Adrenal gland (tissue), 12 donors: ENCODE results near the gene POLR3A. TPM values are rescaled to one million over a fixed set of nuclear protein-coding genes. Genes with fewer than 3 reads are reported as not detected.

Experiments
- DNase-seq, 7 donors: peaks; one replicate each; pipeline ENCODE4 v3.0.0-alpha.2; 2019 to 2020
- H3K27ac ChIP-seq, 5 donors: fragments of 200-600 bp; sonication (generic) in 4 of 5; 1 replicate in 3 of 5; 2 replicates in 2 of 5; pipeline versions ENCODE4 v1.5.1 to v1.8.0; 2016 to 2020; ENCODE audit warnings: mild to moderate bottlenecking in 1 of 5
- H3K27me3 ChIP-seq: fragments of 200-600 bp; 2 replicates; pipeline ENCODE4 v1.8.0; 2021
- H3K36me3 ChIP-seq, 2 donors: fragments of 200-600 bp; replicated peaks in 1 of 2; 1 replicate in 1 of 2; 2 replicates in 1 of 2; pipeline versions ENCODE4 v1.5.1 to v1.8.0; 2018 to 2022
- H3K4me1 ChIP-seq, 2 donors: fragments of 200-600 bp; replicated peaks in 1 of 2; 1 replicate in 1 of 2; 2 replicates in 1 of 2; pipeline versions ENCODE4 v1.5.1 to v1.8.0; 2018 to 2021
- H3K4me3 ChIP-seq, 4 donors: fragments of 200-600 bp; sonication (generic) in 3 of 4; one replicate each; pipeline ENCODE4 v1.5.1; 2016 to 2018
- H3K9me3 ChIP-seq, 3 donors: fragments of 200-600 bp; sonication (generic) in 1 of 3; replicated peaks in 1 of 3; 1 replicate in 2 of 3; 2 replicates in 1 of 3; pipeline versions ENCODE4 v1.5.1 to v1.8.0; 2016 to 2021
- POLR2A ChIP-seq, 2 donors: fragments of 450-650 bp; IDR thresholded peaks; one replicate each; pipeline ENCODE4 v1.6.1; 2017; ENCODE audit warnings: antibody characterized with exemption in 2 of 2, mild to moderate bottlenecking in 2 of 2, moderate library complexity in 1 of 2
- WGBS, 4 donors: extraction: QIAGEN DNeasy Blood & Tissue Kit in 2 of 4; methylation state at CpG; one replicate each; pipeline versions ENCODE4 v1.1.5 to v1.1.7; 2013 to 2017; 5-methylcytosine and 5-hydroxymethylcytosine counted together
- intact Hi-C, 2 donors: fragments of 100-400 bp; cut with DNase I; formaldehyde crosslinking; loops; one replicate each; pipeline versions ENCODE4 v1.14.1 to v1.15.0; 2022 to 2023
- polyA plus RNA-seq, 3 donors: library from polyadenylated mRNA; stranded (reverse); fragments of 200-250 nt in 2 of 3; fragments of 350-450 nt in 1 of 3; fragmentation: Illumina TruSeq in 1 of 3; extraction: RNeasy Lipid Tissue Mini Kit (QIAGEN cat#74804) in 1 of 3; gene quantifications; one replicate each; pipeline ENCODE4 v1.2.3, GENCODE V29; 2013 to 2014
- total RNA-seq, 9 donors: library from RNA; depleted of rRNA in 4 of 9; stranded (reverse); fragments of >200 nt in 4 of 9; fragments of 120-200 nt in 1 of 9; fragmentation: NEBNext Ultra II Directional in 1 of 9; extraction: Animal tissue kit (Norgen Biotek cat#: 25700) in 1 of 9; gene quantifications; one replicate each; pipeline versions ENCODE4 v1.1.0 to v1.2.4, GENCODE V29; 2013 to 2023
- TF ChIP-seq, protein P1 (sequence below), 6 experiments: fragments of 450-650 bp in 4 of 6; fragments of 200-600 bp in 2 of 6; sonication (generic) in 1 of 6; IDR thresholded peaks; 1 replicate in 5 of 6; 2 replicates in 1 of 6; pipeline versions ENCODE4 v1.5.1 to v1.8.0; 2016 to 2021; ENCODE audit warnings: antibody characterized with exemption in 6 of 6, mild to moderate bottlenecking in 2 of 6, moderate library complexity in 1 of 6
- donor health status: healthy with polysubstance abuse.
- donor health status: Bipolar disorder and iron deficiency.
- donor health status: DM: yes; HTN: yes; CAD: no.
- donor health status: DM: no; HTN: no; CAD: no.
- donor health status: DM: no; HTN: no; CAD: no.
- donor health status: DM: yes; HTN: yes; CAD: no.

POLR3A gene
- total and polyA plus RNA-seq, 12 donors, result 6.8 to 18.4 (median 14.8) TPM

- intact Hi-C loops, result no loop called here
- no peak overlapping the region for H3K27ac ChIP-seq
- DNase-seq, result no peak
Observed at GRCh38 chr10:77940627-77941026, 88.7 kb downstream of the POLR3A start.

DNA sequence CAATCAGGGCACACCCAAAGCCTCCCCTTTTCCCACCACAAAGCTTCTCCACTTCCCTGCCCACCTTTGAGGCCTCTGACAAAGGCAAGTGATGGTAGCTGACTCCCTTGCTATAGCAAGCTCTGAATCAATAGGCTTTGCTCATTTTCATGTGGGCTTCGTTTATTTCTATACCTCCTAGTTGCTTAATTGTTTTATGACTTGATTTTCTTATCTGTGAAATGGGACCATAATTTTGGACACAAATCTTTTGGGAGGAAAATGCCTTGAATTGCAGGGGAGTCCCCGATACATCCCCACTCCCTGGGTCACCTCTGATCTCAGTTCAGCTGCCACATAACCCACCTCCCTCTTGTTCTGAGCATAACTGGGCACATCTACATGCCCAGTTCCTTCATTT, 89.1 kb downstream of the POLR3A start:
- WGBS, 4 donors, result 77 to 93% (median 88%) methylated on average over 2 of the region's 2 CpGs
- Histone ChIP-seq H3K9me3 (no peaks in the 10 kb centered on the region), H3K4me3 (no peak overlapping the region), H3K36me3 (no peaks in the 10 kb centered on the region), H3K27ac (no peak overlapping the region), H3K4me1 (peaks cover 0 to 4% of the 10 kb centered on the region in 2 donors), H3K27me3 (no peaks in the 10 kb centered on the region)
- intact Hi-C loops, result no loop called here
- TF ChIP-seq POLR2A (IDR thresholded peaks at IDR 0.05), result no peak
- TF ChIP-seq, protein P1, sequence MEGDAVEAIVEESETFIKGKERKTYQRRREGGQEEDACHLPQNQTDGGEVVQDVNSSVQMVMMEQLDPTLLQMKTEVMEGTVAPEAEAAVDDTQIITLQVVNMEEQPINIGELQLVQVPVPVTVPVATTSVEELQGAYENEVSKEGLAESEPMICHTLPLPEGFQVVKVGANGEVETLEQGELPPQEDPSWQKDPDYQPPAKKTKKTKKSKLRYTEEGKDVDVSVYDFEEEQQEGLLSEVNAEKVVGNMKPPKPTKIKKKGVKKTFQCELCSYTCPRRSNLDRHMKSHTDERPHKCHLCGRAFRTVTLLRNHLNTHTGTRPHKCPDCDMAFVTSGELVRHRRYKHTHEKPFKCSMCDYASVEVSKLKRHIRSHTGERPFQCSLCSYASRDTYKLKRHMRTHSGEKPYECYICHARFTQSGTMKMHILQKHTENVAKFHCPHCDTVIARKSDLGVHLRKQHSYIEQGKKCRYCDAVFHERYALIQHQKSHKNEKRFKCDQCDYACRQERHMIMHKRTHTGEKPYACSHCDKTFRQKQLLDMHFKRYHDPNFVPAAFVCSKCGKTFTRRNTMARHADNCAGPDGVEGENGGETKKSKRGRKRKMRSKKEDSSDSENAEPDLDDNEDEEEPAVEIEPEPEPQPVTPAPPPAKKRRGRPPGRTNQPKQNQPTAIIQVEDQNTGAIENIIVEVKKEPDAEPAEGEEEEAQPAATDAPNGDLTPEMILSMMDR (IDR thresholded peaks at IDR 0.05), result no peak
- no peak for DNase-seq

More at GRCh38 chr10:77940627-77941026, 88.7 kb downstream of the POLR3A start:
- Histone ChIP-seq H3K36me3 (no peaks in the 10 kb centered on the region), H3K27me3 (no peaks in the 10 kb centered on the region), H3K4me1 (peaks cover 0 to 4% of the 10 kb centered on the region in 2 donors), H3K4me3 (no peak overlapping the region), H3K9me3 (no peaks in the 10 kb centered on the region)
- WGBS, 4 donors, result 77 to 89% (median 82%) methylated on average over 3 of the region's 3 CpGs
- no peak for TF ChIP-seq POLR2A (IDR thresholded peaks at IDR 0.05)
- TF ChIP-seq, protein P1 (IDR thresholded peaks at IDR 0.05), result no peak

- Histone ChIP-seq H3K9me3 (no peaks in the 10 kb centered on the region), H3K27ac (no peak overlapping the region), H3K4me1 (peaks cover 0 to 10% of the 10 kb centered on the region in 2 donors), H3K27me3 (no peaks in the 10 kb centered on the region), H3K4me3 (no peak overlapping the region), H3K36me3 (no peaks in the 10 kb centered on the region)
- DNase-seq, result peak in 6 of 7 donors; percentile 29 to 62 (median 40)
- intact Hi-C loops, result loop anchor here in 1 of 2 donors (10.0 kb wide), 1 partner anchor 85 kb away; the partner anchor contains the start of gene POLR3A
- WGBS, 4 donors, result 19 to 67% (median 46%) methylated on average over 3 of the region's 3 CpGs
- no peak for TF ChIP-seq POLR2A (IDR thresholded peaks at IDR 0.05)
- TF ChIP-seq, protein P1 (IDR thresholded peaks at IDR 0.05), result no peak
Observed at GRCh38 chr10:77939561-77940001, 89.7 kb downstream of the POLR3A start.

DNA sequence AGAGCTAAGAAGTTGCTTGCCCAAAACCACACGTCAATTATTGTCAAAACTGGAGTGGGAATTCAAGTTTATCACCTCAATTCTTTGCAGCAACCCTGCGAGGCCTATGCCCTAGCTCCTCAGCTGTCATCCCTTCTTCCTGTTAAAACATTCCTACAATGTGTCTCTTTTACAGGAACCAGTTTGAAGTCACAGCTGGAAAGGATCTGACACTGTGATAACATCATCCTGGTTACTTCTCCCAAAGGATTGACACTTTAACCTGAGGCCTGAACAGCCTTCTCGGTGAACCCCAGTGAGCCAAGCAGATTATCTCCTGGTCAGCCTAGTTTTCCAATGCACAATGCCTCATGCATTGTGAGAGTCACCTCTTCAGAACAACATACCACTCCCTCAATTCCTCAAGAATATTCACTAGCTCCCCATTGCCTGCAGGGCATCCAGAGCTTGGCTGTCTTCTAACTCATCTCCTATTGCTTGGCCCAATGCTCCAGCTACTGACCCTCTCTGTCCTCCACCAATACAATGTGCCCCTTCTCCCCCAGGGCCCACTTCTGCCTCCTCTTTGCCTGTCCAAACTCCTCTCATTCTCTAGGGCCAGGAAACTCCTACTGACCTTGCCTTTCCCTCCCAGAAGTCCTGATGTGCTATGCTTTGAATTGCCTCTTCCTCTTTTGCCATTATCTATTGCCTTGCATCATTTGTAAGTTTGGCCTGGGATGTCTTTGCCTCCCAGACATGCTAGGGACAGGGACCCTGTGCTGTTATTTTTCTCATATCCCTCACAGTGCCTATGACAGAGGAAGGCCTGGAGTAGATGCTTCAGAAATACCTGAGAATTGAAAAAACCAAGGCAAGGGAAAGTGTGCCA, 92.4 kb downstream of the POLR3A start:
- Histone ChIP-seq H3K4me3 (no peak overlapping the region), H3K27ac (no peak overlapping the region), H3K27me3 (no peaks in the 10 kb centered on the region), H3K9me3 (no peaks in the 10 kb centered on the region), H3K36me3 (no peaks in the 10 kb centered on the region), H3K4me1 (peaks cover 0 to 10% of the 10 kb centered on the region in 2 donors)
- intact Hi-C loops, result loop anchor here in 1 of 2 donors (10.0 kb wide), 1 partner anchor 88 kb away; the partner anchor contains the start of gene POLR3A
- WGBS, 4 donors, result 71 to 89% (median 80%) methylated on average over 3 of the region's 3 CpGs
- TF ChIP-seq, protein P1 (IDR thresholded peaks at IDR 0.05), result no peak
- TF ChIP-seq POLR2A (IDR thresholded peaks at IDR 0.05), result no peak
- no peak for DNase-seq
